ENCODE results near the gene ZCRB1.

DNA sequence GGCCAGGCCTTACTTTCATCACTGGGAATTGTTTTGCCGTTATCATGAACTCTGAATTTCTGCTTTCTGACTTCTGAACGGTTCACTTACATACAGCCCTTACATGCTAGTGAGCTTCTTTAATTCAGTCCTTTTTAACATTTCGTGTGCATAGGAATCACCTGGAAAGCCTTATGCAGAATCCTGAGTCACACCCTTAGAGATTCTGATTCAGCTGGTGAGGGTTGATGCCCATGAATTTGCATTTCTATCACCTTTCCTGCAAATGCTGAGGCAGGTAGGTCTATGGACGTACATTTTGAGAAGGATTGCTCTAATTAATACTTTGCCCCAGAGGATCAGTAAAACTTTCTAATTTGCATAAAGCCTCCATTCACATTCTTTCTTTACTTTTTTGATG lies 44.1 kb upstream of the ZCRB1 start:
- TF ChIP-seq CTCF (IDR thresholded peaks at IDR 0.05) (no peak), POLR2AphosphoS5 (IDR thresholded peaks at IDR 0.05) (no peak)
